HG02970 (cell line): Measurements from ENCODE around the gene SLC41A1.
"Not testable (repeated sequence)": the region's sequence is repeated elsewhere in the genome, so short reads cannot be mapped to it uniquely, and the experiment has no call there.

Experiments used
- ATAC-seq: cut with Tn5 transposase; IDR thresholded peaks from one replicate; pipeline ENCODE4 v1.9.1; 2021; ENCODE audit warnings: mild to moderate bottlenecking, moderate library complexity, moderate number of reproducible peaks; ENCODE audit not compliant: unreplicated experiment, low FRiP score

Gene SLC41A1

GRCh38 chr1:205812878-205813754 is at the start of gene SLC41A1:
Gene SLC41A1 (minus strand): TSS chr1:205813198. CDS start chr1:205810441, 2,757 bp downstream.
- no peak for ATAC-seq

- ATAC-seq: no peak
These were observed 48.5 kb upstream of the SLC41A1 start for GRCh38 chr1:205861540-205861939.

GRCh38 chr1:205858141-205858961 is 45.4 kb upstream of the SLC41A1 start:
- no peak for ATAC-seq

GRCh38 chr1:205857501-205857900 is 44.5 kb upstream of the SLC41A1 start:
- ATAC-seq: not testable (repeated sequence)

GRCh38 chr1:205856433-205856832 is 43.4 kb upstream of the SLC41A1 start:
- ATAC-seq: no peak

GRCh38 chr1:205852969-205853368 is 40.0 kb upstream of the SLC41A1 start:
- no peak for ATAC-seq

DNA sequence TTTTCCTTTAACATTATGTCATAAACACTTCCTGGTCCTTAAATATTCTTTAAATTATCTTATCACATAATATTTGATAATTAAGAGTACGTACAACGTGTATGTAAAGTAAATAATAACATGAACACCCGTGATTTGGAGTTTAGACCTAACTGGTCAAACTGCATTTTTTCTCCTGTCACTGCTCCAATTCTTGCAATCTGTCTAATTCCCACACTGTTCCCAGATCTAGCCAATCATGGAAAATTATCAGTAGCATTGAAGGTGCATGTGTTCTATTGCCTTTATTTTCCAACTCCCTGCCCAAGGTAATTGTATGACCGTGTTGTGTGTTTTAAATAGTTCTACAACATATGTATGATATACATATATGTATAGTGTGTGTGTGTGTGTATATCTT is 39.0 kb upstream of the SLC41A1 start:
- no peak for ATAC-seq

DNA sequence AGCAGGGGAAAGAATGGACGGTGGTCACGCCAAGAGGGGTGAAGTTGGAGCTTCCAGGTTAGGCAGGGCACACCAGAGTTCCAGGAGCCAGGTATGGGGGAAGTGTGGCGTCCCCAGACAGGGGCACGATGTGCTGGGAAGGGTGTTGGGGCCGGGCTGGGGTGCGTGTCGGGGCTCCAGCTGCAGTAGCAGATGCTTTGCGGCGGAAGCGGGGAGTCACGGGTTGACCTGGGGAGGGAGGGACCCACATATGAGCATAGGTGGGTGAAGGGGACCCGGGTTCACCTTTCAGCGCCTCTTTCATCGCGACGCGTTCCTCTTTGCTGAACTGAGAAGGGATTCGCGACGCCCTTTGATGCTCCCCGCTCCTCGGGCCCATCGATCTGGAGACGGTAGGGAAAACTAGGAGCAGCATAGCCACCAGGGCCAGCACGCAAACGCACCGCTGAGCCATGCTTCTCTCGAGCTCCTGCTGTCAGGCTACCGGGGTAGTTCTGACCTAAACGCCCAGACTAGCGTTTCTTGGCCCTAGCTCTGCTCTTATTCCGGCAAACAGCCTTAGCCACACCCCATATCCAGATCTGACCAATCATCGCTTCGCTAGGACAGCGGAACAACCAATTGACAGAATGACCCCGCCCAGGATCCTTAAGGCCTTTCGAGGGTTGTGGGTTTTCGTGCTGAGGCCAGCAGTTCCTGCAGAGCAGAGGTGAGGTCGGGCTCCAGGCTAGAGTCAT is 36.8 kb upstream of the SLC41A1 start, which contains the start of gene PM20D1:
TSS of gene PM20D1 (minus strand) at position 514 of the 737 bp plus-strand sequence. CDS start at position 454, 60 bp downstream.
- ATAC-seq: no peak

GRCh38 chr1:205843036-205843859 is 30.2 kb upstream of the SLC41A1 start:
- no peak for ATAC-seq

GRCh38 chr1:205842229-205842628 is 29.2 kb upstream of the SLC41A1 start:
- ATAC-seq: no peak

DNA sequence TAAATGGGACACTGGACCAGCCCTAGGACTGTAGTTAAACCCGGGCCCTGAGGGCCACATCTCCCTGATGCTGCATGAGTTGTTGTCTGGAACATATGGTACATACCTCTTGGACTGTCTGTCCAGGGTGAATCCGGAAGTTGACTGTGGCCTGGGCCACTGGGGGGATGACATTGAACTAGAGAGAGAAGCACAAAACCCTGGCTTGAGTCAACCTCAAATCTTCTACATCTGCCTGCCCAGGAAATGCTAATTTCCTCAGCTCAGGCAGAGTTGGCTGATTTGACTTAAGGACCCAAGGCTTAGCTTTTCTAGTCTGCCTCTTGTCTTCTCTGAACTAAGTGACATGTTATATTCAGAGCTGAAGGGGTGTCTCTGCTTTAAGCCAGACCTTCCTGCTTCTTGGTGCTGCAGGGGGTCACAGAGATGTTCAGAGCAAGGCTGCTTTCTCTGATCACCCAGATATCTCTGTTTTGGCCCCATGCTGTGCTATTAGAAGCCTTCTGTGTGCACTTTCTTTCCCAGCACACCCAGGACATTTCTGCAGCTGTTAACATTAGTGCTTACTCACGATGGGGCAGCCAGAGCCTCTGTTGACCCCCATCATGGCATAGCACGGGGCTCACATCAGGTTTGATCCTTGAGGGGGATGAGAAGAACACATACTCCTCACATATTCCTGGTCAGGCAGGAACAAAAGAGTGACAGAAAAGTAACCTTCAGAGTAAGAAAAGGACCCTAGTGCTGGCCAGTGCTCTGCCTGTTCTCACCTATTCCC is 27.3 kb upstream of the SLC41A1 start:
- ATAC-seq: no peak

- ATAC-seq: no peak
These were observed 24.5 kb upstream of the SLC41A1 start for GRCh38 chr1:205837382-205837970.

- no peak for ATAC-seq
These were observed 21.8 kb upstream of the SLC41A1 start for GRCh38 chr1:205834751-205835150.

- ATAC-seq: no peak
These were observed 19.3 kb upstream of the SLC41A1 start for GRCh38 chr1:205832326-205832751.

DNA sequence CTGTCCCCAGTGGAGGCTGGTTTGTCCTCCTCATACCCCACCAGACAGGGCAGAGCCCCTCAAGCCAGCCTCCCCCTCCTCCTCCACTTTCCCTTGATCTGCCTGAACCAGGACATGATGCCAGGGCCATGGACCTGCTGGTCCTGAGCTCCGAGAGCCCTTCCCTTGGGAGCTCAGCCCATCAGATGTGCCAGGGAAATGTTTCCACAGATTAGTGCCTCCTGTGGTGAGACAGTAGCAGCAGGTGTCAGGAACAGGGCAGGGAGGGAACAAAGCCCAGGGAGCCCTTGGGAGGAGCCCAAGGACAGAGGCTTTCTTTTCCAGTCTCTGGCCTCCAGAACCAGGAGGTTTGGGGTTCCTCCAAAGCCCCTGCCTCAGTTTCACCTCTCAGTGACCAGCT is 14.6 kb upstream of the SLC41A1 start:
- ATAC-seq: no peak

- no peak for ATAC-seq
These were observed 14.0 kb upstream of the SLC41A1 start for GRCh38 chr1:205826995-205827394.

GRCh38 chr1:205826016-205826806 is 13.2 kb upstream of the SLC41A1 start:
- no peak for ATAC-seq

GRCh38 chr1:205824180-205824579 is 11.2 kb upstream of the SLC41A1 start:
- ATAC-seq: no peak
